Ishikawa (cell line): ENCODE data around the gene EXOSC3.

Experiments used
- CEBPB ChIP-seq: IDR thresholded peaks from 2 replicates; pipeline ENCODE4 v1.6.1; 2012
- CREB1 ChIP-seq: IDR thresholded peaks from 2 replicates; pipeline ENCODE4 v1.6.1; 2012; ENCODE audit warnings: low read depth
- FOXM1 ChIP-seq: IDR thresholded peaks from 2 replicates; pipeline ENCODE4 v1.6.1; 2012; ENCODE audit warnings: low read depth, borderline replicate concordance
- RAD21 ChIP-seq: IDR thresholded peaks from 2 replicates; pipeline ENCODE4 v1.6.1; 2012; ENCODE audit warnings: low read depth
- TCF12 ChIP-seq: IDR thresholded peaks from 2 replicates; pipeline ENCODE4 v1.6.1; 2012; ENCODE audit warnings: low read depth
- TEAD4 ChIP-seq: IDR thresholded peaks from 2 replicates; pipeline ENCODE4 v1.6.1; 2012
- YY1 ChIP-seq: IDR thresholded peaks from 2 replicates; pipeline ENCODE4 v1.6.1; 2012; ENCODE audit warnings: low read depth
- TF ChIP-seq, protein P1 (sequence below): IDR thresholded peaks from 2 replicates; pipeline ENCODE4 v1.6.1; 2012
- TF ChIP-seq, protein P2 (sequence below): IDR thresholded peaks from 2 replicates; pipeline ENCODE4 v1.6.1; 2012; ENCODE audit warnings: low read depth, mild to moderate bottlenecking

DNA sequence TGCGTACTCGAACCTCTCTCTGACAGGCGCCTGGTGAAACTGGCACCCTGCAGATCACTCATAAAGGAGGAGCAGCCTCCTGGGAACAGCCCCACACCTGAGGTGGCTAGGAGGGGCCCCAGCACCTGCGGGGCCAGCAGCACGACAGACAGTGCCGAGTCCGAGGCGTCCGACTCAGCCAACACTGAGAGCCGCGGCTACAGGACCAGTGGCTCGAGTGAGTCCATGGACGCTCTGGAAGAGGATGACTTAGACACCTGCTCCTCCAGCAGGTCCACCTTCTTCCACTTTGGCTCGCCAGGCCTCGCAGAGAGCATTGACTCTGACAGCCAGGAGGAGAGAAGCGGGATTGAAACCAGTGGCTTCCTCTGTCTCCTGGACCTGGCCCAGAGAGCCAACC, 44.7 kb downstream of the EXOSC3 start:
- no peak for TF ChIP-seq TCF12
- TF ChIP-seq, protein P1, sequence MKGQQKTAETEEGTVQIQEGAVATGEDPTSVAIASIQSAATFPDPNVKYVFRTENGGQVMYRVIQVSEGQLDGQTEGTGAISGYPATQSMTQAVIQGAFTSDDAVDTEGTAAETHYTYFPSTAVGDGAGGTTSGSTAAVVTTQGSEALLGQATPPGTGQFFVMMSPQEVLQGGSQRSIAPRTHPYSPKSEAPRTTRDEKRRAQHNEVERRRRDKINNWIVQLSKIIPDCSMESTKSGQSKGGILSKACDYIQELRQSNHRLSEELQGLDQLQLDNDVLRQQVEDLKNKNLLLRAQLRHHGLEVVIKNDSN, result no peak
- TF ChIP-seq TEAD4, result no peak
- TF ChIP-seq CEBPB, result no peak
- no peak for TF ChIP-seq FOXM1
- no peak for TF ChIP-seq CREB1
- no peak for TF ChIP-seq RAD21
- no peak for TF ChIP-seq YY1
- TF ChIP-seq, protein P2, sequence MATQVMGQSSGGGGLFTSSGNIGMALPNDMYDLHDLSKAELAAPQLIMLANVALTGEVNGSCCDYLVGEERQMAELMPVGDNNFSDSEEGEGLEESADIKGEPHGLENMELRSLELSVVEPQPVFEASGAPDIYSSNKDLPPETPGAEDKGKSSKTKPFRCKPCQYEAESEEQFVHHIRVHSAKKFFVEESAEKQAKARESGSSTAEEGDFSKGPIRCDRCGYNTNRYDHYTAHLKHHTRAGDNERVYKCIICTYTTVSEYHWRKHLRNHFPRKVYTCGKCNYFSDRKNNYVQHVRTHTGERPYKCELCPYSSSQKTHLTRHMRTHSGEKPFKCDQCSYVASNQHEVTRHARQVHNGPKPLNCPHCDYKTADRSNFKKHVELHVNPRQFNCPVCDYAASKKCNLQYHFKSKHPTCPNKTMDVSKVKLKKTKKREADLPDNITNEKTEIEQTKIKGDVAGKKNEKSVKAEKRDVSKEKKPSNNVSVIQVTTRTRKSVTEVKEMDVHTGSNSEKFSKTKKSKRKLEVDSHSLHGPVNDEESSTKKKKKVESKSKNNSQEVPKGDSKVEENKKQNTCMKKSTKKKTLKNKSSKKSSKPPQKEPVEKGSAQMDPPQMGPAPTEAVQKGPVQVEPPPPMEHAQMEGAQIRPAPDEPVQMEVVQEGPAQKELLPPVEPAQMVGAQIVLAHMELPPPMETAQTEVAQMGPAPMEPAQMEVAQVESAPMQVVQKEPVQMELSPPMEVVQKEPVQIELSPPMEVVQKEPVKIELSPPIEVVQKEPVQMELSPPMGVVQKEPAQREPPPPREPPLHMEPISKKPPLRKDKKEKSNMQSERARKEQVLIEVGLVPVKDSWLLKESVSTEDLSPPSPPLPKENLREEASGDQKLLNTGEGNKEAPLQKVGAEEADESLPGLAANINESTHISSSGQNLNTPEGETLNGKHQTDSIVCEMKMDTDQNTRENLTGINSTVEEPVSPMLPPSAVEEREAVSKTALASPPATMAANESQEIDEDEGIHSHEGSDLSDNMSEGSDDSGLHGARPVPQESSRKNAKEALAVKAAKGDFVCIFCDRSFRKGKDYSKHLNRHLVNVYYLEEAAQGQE, result no peak
